ENCODE measurements around the gene NADSYN1.

- TF ChIP-seq CTCF (IDR thresholded peaks at IDR 0.05; ENCODE audit: insufficient read depth, low read depth, low read length): no peak
- no peak for TF ChIP-seq EZH2 (IDR thresholded peaks at IDR 0.05; ENCODE audit: insufficient read depth, low read length)
Measured at GRCh38 chr11:71442880-71443279, 10.1 kb upstream of the NADSYN1 start.

All from astrocyte (in vitro differentiated cells and primary cell).